Measurements from ENCODE around the gene TIMM21. TPM values are rescaled to one million over a fixed set of nuclear protein-coding genes. Genes with fewer than 3 reads are reported as not detected.

The TIMM21 gene
- total RNA-seq, 3 donors from 2014 or later (not counting 1 experiment from before 2014, with no cell fraction given): 13.1 to 17.3 (median 16.1) TPM

DNA sequence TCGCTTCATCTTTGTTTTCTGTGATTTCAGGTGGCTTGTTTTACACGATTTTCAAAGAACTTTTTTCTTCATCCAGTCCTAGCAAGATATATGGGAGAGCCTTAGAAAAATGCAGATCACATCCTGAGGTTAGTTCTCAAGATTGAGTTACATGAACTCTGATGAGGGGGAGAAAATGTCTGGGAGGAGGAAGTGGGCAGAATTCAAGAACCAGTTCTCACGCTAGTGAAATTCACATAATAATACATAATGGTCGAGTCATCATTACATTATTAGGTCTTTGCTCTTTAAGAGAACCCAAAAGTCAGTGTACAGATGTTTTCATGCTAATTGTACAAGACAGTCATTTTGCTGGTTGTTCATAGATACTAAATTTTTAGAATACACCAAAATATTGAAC lies 7.0 kb downstream of the TIMM21 start:
- H3K4me3 ChIP-seq (ENCODE audit: low read length): no peak overlapping the region
- DNase-seq (no peak), ATAC-seq (no peak)
- WGBS (ENCODE audit: insufficient coverage): 95% methylated on average over 2 of the region's 4 CpGs
- no peak overlapping the region for H3K27ac ChIP-seq (ENCODE audit: low read length)
- intact Hi-C loops (cut with micrococcal nuclease): no loop called here
- no peaks in the 10 kb centered on the region for H3K27me3 ChIP-seq (ENCODE audit: control insufficient read depth, insufficient read depth, low read length)
- TF ChIP-seq, protein P1, sequence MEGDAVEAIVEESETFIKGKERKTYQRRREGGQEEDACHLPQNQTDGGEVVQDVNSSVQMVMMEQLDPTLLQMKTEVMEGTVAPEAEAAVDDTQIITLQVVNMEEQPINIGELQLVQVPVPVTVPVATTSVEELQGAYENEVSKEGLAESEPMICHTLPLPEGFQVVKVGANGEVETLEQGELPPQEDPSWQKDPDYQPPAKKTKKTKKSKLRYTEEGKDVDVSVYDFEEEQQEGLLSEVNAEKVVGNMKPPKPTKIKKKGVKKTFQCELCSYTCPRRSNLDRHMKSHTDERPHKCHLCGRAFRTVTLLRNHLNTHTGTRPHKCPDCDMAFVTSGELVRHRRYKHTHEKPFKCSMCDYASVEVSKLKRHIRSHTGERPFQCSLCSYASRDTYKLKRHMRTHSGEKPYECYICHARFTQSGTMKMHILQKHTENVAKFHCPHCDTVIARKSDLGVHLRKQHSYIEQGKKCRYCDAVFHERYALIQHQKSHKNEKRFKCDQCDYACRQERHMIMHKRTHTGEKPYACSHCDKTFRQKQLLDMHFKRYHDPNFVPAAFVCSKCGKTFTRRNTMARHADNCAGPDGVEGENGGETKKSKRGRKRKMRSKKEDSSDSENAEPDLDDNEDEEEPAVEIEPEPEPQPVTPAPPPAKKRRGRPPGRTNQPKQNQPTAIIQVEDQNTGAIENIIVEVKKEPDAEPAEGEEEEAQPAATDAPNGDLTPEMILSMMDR (IDR thresholded peaks at IDR 0.05): no peak
- peaks cover 12 to 13% of the 10 kb centered on the region in 2 donors for H3K4me1 Mint-ChIP-seq
- peaks cover 2% of the 10 kb centered on the region for H3K36me3 Mint-ChIP-seq
- H3K27me3 Mint-ChIP-seq (ENCODE audit: low read depth in 2 of 2): no peaks in the 10 kb centered on the region
- H3K4me1 ChIP-seq (ENCODE audit: control insufficient read depth, insufficient read depth, low read length): no peaks in the 10 kb centered on the region
- H3K9me3 ChIP-seq (ENCODE audit: control insufficient read depth, insufficient read depth, low read length): no peaks in the 10 kb centered on the region
- peaks cover 40% of the 10 kb centered on the region for H3K36me3 ChIP-seq (ENCODE audit: control insufficient read depth, insufficient read depth, low read length)
- no peak overlapping the region for H3K27ac Mint-ChIP-seq
- H3K4me3 Mint-ChIP-seq: no peak overlapping the region
- no peaks in the 10 kb centered on the region for H3K9me3 Mint-ChIP-seq

- Mint-ChIP-seq H3K27ac (no peak overlapping the region), H3K27me3 (ENCODE audit: low read depth in 2 of 2) (peaks cover 0 to 2% of the 10 kb centered on the region in 2 donors), H3K4me1 (no peaks in the 10 kb centered on the region), H3K4me3 (no peak overlapping the region), H3K36me3 (peaks cover 9% of the 10 kb centered on the region), H3K9me3 (no peaks in the 10 kb centered on the region)
- peaks cover 18% of the 10 kb centered on the region for H3K36me3 ChIP-seq (ENCODE audit: control insufficient read depth, insufficient read depth, low read length)
- H3K4me1 ChIP-seq (ENCODE audit: control insufficient read depth, insufficient read depth, low read length): no peaks in the 10 kb centered on the region
- ATAC-seq (no peak), DNase-seq (no peak)
- H3K9me3 ChIP-seq (ENCODE audit: control insufficient read depth, insufficient read depth, low read length): no peaks in the 10 kb centered on the region
- TF ChIP-seq, protein P1 (IDR thresholded peaks at IDR 0.05): no peak
- no peaks in the 10 kb centered on the region for H3K27me3 ChIP-seq (ENCODE audit: control insufficient read depth, insufficient read depth, low read length)
- H3K4me3 ChIP-seq (ENCODE audit: low read length): no peak overlapping the region
- WGBS (ENCODE audit: insufficient coverage): 37% methylated on average over 10 of the region's 11 CpGs
- intact Hi-C loops (cut with micrococcal nuclease): no loop called here
- H3K27ac ChIP-seq (ENCODE audit: low read length): no peak overlapping the region
These were observed 14.8 kb downstream of the TIMM21 start for GRCh38 chr18:74163019-74163660.

DNA sequence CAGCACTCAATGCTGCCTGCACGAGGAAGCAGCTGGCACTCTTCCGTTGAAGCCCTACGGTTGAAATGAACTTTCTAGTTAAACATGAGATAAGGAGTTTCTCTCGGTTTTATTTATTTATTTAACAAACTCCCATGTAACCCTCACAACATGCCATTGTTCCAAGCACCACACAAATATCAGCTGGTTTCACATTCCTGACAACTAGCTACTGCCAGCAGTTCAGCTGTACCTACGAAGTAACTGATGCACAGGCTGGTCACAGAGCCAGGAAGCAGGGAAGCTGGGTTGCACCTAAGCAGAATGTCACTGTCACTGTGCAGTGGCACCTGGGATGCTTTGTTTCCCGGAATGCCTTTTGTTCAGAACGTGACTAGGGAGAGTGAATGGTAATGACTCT lies 18.1 kb downstream of the TIMM21 start:
- TF ChIP-seq, protein P1 (IDR thresholded peaks at IDR 0.05): no peak
- Mint-ChIP-seq H3K9me3 (no peaks in the 10 kb centered on the region), H3K27me3 (ENCODE audit: low read depth in 2 of 2) (peaks cover 0 to 2% of the 10 kb centered on the region in 2 donors), H3K36me3 (no peaks in the 10 kb centered on the region), H3K4me1 (no peaks in the 10 kb centered on the region), H3K4me3 (no peak overlapping the region), H3K27ac (no peak overlapping the region)
- WGBS (ENCODE audit: insufficient coverage): 90% methylated on average over 6 of the region's 7 CpGs
- Histone ChIP-seq H3K9me3 (ENCODE audit: control insufficient read depth, insufficient read depth, low read length) (no peaks in the 10 kb centered on the region), H3K36me3 (ENCODE audit: control insufficient read depth, insufficient read depth, low read length) (peaks cover under 1% of the 10 kb centered on the region), H3K4me3 (ENCODE audit: low read length) (no peak overlapping the region), H3K27me3 (ENCODE audit: control insufficient read depth, insufficient read depth, low read length) (no peaks in the 10 kb centered on the region), H3K27ac (ENCODE audit: low read length) (no peak overlapping the region), H3K4me1 (ENCODE audit: control insufficient read depth, insufficient read depth, low read length) (no peaks in the 10 kb centered on the region)
- intact Hi-C loops (cut with micrococcal nuclease): no loop called here
- DNase-seq (no peak), ATAC-seq (no peak)

All from natural killer cell (primary cell).